NCI-H2196 (cell line): ENCODE results near the gene PPID.
"Not testable (repeated sequence)": the region's sequence is repeated elsewhere in the genome, so short reads cannot be mapped to it uniquely, and the experiment has no call there.

Experiments
- DNase-seq: peaks from one replicate; lab custom pipeline; 2025; ENCODE audit not compliant: unreplicated experiment; lab: John Stamatoyannopoulos, UW

Gene PPID

GRCh38 chr4:158722917-158723793 is at the start of gene PPID:
PPID (minus strand) TSS chr4:158723396; CDS start chr4:158723288, 108 bp downstream.
- peak; percentile 66 for DNase-seq

DNA sequence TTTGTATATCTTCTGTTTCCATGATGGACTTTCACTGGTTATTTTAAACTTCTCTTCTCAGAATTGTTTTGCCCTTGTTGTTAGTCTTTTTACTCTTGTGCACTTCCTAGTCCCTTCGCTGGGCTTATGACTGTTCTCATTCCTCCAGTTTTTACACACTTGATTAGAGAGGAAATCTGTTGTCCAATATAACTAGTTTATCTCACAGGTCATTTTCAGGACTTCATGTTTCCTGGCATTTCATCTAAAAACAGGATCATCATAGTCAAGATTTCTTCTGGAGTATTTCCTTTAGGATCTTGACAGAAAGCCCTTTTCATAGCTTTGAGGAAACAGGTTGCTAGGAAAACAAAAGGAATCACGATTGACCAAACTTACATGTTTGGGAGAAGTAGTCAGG is 48.6 kb upstream of the PPID start:
- DNase-seq = no peak

GRCh38 chr4:158770671-158771070 is 47.5 kb upstream of the PPID start:
- DNase-seq = no peak

- no peak for DNase-seq
These were observed 46.2 kb upstream of the PPID start for GRCh38 chr4:158769175-158769921.

GRCh38 chr4:158768555-158769174 is 45.5 kb upstream of the PPID start, which contains the start of gene FNIP2:
FNIP2 (plus strand) TSS chr4:158769026; CDS start chr4:158769213, 187 bp downstream.
- peak; percentile 53 for DNase-seq

- no peak for DNase-seq
These were observed 44.3 kb upstream of the PPID start for GRCh38 chr4:158767451-158767850.

DNA sequence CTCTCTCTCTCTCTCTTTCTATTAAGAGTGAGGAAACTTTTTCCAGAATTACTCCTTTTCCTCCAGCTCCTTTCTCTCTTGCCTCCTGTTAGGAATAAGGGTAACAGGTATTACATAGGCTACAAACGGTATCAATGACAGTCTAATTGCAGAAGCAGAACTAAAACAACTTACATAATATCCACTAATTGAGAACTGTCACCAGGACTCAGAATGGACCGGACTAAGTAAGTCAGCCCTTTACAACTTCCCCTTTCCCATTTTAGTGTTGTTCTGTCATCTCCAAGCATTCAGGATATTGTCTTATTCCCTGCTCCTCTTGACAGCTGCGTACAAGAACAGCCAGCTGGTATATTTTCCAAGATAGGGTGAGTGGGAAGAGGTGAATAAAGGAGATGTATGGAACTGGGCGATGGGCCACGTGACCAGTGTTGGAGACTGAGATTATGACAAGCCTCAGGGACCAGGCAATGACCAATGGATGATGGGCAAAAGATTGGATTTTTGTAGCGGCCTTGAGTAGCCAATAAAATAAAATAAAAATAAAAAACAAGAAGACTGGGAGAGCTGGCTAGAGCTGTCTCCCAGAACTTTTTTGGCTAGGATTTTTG is 43.3 kb upstream of the PPID start:
- no peak for DNase-seq

DNA sequence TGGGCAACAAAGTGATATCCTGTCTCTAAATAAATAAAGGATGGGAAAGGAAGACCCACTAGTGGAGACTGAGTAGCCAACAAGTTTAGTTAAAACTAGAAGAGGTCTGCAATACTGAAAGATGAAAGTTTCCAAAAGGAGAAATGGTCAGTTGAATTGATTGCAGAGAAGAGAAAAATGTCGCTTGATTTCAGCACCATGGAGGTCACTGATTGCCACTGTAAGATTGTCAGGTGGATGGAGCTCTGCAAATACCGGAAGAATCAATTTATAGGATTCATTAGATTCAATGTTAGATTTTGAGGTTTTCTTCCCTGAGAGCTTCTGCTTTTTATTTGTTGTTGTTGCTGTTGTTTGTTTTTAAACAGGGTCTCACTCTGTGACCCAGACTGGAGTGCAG is 40.3 kb upstream of the PPID start:
- no peak for DNase-seq

DNA sequence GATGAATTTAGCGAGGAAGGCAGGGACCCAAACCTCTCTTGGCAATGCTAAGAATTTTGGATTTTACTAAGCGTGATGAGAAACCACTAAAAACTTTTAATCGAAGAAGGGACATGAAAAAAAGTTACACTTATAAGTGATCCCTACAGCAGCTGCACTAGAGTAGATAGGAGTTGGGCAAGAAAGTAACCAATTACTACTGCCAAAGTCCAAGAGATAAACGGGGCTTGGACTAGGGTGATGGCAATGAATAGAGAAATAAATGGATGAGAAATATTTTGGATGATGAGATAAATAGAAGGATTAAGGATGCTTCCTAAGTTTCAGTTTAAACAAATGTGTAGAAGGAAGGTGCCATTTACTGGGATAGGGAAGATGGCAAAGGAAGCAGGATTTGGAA is 39.4 kb upstream of the PPID start:
- no peak for DNase-seq

GRCh38 chr4:158760866-158761265 is 37.7 kb upstream of the PPID start:
- no peak for DNase-seq

DNA sequence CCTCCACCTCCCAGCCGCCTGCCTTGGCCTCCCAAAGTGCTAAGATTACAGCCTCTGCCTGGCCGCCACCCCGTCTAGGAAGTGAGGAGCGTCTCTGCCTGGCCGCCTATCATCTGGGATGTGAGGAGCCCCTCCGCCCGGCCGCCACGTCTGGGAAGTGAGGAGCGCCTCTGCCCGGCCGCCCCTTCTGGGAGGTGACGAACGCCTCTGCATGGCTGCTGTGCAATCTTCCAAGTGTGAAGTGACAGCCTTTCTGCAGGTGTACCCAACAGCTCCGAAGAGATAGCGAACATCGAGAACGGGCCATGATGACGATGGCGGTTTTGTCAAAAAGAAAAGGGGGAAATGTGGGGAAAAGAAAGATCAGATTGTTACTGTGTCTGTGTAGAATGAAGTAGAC is 36.3 kb upstream of the PPID start:
- not testable (repeated sequence) for DNase-seq

GRCh38 chr4:158758703-158759102 is 35.5 kb upstream of the PPID start:
- DNase-seq = no peak

GRCh38 chr4:158758142-158758541 is 34.9 kb upstream of the PPID start:
- DNase-seq = no peak

GRCh38 chr4:158756588-158756987 is 33.4 kb upstream of the PPID start:
- no peak for DNase-seq

DNA sequence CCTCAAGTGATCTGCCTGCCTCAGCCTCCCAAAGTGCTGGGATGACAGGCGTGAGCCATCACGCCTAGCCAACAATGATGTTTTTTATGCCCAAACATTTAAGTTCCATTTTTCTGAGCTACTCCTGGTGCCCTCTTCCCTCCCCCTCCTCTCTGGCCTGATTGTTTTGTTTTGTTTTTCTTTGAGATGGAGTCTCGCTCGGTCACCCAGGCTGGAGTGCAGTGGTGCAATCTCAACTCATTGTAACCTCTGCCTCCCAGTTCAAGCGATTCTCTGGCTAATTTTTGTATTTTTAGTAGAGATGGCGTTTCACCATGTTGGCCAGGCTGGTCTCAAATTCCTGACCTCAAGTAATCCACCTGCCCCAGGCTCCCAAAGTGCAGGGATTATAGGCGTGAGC is 32.6 kb upstream of the PPID start:
- DNase-seq = not testable (repeated sequence)

DNA sequence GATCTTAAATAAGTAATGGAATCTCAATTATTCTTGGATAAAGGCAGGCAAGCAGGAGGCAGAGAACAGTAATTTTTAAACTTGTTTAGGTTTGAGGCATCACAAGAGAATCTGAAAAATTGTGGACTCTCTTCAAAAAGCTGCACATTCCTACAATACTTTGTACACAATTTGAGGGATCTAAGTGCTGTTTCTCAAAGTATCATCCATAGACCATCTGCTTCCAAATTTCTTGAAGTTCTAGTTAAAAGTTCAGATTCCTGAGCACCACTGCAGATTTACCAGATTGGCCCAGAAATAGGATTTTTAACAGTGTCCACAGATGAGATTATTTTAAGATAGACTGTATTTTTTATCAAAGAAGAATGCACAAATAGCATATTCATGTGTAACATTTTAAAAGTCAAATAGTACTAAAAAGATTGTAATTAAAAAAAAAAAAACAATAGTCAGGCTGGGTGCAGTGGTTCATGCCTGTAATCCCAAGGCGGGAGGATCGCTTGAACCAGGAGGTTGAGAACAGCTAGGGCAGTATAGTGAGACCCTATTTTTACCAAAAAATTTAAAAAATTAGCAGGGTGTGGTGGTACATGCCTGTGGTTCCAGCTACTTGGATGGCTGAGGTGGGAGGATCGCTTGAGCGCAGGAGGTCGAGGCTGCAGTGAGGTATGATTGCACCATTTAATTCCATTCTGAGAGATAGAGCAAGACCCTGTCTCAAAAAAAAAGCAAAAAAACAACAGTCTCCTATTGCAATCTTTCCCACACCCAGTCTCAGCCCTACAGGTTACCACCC is 31.4 kb upstream of the PPID start:
- no peak for DNase-seq

- DNase-seq = no peak
These were observed 27.2 kb upstream of the PPID start for GRCh38 chr4:158750379-158750778.

DNA sequence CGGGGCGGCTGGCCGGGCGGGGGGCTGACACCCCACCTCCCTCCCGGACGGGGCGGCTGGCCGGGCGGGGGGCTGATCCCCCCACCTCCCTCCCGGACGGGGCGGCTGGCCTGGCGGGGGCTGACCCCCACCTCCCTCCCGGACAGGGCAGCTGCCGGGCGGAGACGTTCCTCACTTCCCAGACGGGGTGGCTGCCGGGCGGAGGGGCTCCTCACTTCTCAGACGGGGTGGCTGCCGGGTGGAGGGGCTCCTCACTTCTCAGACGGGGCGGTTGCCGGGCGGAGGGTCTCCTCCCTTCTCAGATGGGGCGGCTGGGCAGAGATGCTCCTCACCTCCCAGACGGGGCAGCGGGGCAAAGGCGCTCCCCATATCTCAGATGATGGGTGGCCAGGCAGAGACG is 23.3 kb upstream of the PPID start:
- DNase-seq = not testable (repeated sequence)

DNA sequence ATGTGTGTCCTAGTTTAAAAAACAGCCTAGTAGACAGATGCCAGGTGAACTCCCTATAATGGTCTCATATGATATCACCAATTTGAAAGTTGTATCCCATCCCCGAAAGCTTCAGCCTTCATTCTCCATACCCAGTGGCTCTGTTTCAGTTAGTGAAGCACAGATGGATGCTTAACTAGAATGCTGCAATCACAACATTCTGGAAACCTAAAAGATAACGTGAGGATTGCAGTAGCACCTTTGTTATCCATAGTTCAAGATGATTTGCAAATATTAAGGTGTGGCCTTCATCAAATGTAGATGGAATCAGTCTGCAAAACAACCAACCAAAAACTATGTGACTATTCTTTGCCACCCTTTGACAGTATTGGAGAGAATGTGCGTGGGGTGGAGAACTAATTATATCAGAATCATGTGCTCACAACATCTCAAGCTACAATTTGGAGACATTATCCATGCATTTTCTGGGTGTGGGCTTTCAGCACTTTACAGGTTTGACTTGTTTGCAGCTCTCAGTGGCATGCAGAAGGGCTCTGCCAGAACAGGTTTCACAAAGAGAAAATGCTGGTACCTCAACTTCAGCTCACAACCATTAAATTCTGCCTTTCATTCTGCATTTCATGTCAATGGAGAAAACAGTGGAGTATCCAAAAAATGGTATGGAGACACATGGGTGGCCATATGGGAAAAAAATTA is 18.3 kb upstream of the PPID start:
- DNase-seq = no peak

GRCh38 chr4:158739600-158739999 is 16.4 kb upstream of the PPID start:
- DNase-seq = no peak
